Neural cell (in vitro differentiated cells): ENCODE data around the gene MAMDC2.

Experiments
- EZH2 ChIP-seq: fragments of 200-600, 300-800 bp; shearing (Covaris generic), sonication (generic); IDR thresholded peaks from 2 replicates; pipeline ENCODE4 v1.6.1; 2014; ENCODE audit warnings: antibody characterized with exemption, low read length, borderline replicate concordance, mild to moderate bottlenecking; ENCODE audit not compliant: insufficient read depth, poor library complexity, severe bottlenecking
- MXI1 ChIP-seq: fragments of 450-650 bp; conservative IDR thresholded peaks from 2 replicates; pipeline ENCODE4 v1.6.1; 2014; ENCODE audit warnings: antibody characterized with exemption, mild to moderate bottlenecking; ENCODE audit not compliant: poor library complexity, severe bottlenecking
- RAD21 ChIP-seq: fragments of 450-650 bp; conservative IDR thresholded peaks from 2 replicates; pipeline ENCODE4 v1.6.1; 2014; ENCODE audit warnings: antibody characterized with exemption, mild to moderate bottlenecking, moderate library complexity
- TAF1 ChIP-seq: IDR thresholded peaks from 2 replicates; pipeline ENCODE4 v1.6.1; 2012; ENCODE audit warnings: low read depth
- TF ChIP-seq, protein P1 (sequence below): fragments of 450-650 bp; IDR thresholded peaks from 2 replicates; pipeline ENCODE4 v1.5.1; 2014; ENCODE audit warnings: antibody characterized with exemption, mild to moderate bottlenecking, moderate library complexity; ENCODE audit not compliant: poor library complexity, severe bottlenecking

DNA sequence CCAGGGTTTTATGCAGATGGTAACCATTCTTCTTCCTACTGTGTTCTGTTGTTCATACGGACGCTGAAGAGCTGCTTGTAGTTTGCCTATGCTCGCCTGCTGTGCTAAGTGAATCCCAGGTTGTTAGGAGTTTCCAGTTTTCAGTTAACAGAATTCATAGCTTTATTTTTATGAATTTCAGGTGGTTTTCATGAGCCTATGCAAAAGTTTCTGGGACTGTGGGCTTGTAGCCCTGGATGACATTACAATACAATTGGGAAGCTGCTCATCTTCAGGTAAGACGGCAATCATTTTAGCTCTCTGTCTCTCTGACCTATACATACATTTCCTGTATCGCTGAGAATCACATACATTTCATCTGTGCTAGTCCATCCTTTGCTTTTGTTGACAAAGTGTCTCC, 124.9 kb downstream of the MAMDC2 start:
- TF ChIP-seq, protein P1, sequence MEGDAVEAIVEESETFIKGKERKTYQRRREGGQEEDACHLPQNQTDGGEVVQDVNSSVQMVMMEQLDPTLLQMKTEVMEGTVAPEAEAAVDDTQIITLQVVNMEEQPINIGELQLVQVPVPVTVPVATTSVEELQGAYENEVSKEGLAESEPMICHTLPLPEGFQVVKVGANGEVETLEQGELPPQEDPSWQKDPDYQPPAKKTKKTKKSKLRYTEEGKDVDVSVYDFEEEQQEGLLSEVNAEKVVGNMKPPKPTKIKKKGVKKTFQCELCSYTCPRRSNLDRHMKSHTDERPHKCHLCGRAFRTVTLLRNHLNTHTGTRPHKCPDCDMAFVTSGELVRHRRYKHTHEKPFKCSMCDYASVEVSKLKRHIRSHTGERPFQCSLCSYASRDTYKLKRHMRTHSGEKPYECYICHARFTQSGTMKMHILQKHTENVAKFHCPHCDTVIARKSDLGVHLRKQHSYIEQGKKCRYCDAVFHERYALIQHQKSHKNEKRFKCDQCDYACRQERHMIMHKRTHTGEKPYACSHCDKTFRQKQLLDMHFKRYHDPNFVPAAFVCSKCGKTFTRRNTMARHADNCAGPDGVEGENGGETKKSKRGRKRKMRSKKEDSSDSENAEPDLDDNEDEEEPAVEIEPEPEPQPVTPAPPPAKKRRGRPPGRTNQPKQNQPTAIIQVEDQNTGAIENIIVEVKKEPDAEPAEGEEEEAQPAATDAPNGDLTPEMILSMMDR = no peak
- no peak for TF ChIP-seq EZH2
- no peak for TF ChIP-seq TAF1
- TF ChIP-seq RAD21 = no peak
- TF ChIP-seq MXI1 = no peak
